ENCODE data around the gene DSTN. TPM values are rescaled to one million over a fixed set of nuclear protein-coding genes. Genes with fewer than 3 reads are reported as not detected.
A peak's percentile ranks its signal among the peaks of the same experiment; 100 is the strongest.

The DSTN gene
- total and polyA plus RNA-seq, 9 donors, result 162 to 1,033 (median 324) TPM

DNA sequence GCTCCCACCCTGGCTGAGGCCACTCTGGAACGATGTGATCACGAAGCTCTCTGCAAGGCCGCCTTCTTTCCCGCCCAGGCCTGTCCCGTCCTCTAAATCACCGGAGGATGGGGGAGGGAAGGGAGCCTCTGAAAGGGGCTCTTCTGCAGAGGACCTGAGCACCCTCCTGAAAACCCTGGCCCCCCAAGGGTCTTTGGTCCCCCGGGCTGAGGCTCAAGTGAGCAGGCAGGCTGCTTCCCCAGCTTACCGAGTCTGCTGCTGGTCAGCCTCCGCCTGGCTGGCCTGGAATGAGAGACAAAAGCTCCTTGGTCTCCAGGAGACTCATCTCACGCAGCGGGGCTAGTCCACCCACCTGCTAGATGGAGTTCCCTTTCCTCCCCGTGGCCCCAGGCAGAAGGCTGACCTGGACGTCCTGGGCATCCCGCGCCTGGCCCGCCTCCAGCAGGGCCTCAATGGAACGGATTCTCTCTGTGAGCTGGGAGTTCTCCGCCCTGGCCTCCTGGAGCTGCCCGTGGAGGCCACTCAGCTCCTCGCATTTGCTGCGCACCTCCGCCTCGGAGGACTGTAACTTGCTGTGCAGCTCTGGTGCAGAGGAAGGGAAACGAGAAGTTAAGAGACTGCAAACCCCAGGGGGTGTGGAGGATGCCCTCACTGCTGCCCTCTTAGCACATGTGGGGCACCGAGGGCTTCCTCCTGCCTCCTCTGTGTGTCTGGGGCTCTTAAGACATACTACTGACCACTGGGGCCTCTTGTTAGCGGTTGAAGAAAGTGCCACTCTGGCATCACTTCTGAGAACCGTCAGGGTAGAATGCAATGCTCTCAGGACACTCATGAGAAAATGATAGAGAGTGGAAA, 57.5 kb downstream of the DSTN start:
- intact Hi-C loops (cut with DNase I), result no loop called here
- Histone ChIP-seq H3K27ac (no peak overlapping the region), H3K4me3 (no peak overlapping the region), H3K27me3 (no peaks in the 10 kb centered on the region), H3K36me3 (no peaks in the 10 kb centered on the region), H3K9me3 (no peaks in the 10 kb centered on the region), H3K4me1 (ENCODE audit: insufficient read depth) (no peaks in the 10 kb centered on the region)
- peak in 3 of 5 donors; percentile 23 to 30 (median 23) for DNase-seq
- 73 to 80% (median 80%) methylated on average over 24 to 27 of the region's 27 CpGs for WGBS, 3 donors
- TF ChIP-seq POLR2A (IDR thresholded peaks at IDR 0.05) (no peak), EP300 (IDR thresholded peaks at IDR 0.05) (no peak)
- TF ChIP-seq, protein P1, sequence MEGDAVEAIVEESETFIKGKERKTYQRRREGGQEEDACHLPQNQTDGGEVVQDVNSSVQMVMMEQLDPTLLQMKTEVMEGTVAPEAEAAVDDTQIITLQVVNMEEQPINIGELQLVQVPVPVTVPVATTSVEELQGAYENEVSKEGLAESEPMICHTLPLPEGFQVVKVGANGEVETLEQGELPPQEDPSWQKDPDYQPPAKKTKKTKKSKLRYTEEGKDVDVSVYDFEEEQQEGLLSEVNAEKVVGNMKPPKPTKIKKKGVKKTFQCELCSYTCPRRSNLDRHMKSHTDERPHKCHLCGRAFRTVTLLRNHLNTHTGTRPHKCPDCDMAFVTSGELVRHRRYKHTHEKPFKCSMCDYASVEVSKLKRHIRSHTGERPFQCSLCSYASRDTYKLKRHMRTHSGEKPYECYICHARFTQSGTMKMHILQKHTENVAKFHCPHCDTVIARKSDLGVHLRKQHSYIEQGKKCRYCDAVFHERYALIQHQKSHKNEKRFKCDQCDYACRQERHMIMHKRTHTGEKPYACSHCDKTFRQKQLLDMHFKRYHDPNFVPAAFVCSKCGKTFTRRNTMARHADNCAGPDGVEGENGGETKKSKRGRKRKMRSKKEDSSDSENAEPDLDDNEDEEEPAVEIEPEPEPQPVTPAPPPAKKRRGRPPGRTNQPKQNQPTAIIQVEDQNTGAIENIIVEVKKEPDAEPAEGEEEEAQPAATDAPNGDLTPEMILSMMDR (IDR thresholded peaks at IDR 0.05), result no peak

DNA sequence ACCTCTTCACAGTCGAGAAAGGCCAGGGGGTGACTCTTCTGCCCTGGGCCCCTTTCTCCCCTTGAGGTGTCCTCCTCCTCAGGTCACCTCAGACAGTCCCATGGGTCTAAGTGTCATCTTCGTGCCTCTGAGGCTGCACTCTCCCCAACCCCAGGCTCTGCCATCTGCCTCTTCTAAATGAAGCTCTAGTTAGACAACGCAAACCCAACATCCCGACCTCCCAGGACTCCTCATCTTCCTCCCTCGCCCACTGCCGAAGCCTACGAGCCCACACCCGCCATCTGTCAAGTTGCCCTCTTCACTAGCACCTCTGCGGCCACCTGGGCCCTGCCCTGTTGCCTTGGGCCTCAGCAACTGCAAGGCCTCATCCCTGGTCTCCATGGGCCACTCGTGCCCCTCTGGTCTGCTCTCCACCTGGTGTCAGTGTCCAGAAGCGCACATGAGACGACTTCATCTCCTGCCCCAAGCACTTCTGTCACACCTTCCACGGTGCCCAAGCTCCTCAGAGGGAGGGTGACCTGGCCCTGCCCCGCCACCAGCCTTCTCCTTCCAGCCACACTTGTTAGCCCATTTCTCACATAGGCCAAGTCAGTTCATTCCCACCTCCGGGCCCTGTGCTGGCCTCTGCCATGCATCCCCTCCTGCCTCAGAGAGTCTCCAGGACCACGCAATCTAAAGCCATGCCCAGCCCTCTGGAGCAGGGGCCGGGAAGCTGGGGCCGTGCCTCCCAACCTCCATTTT, 58.4 kb downstream of the DSTN start:
- WGBS, 3 donors, result 86 to 89% (median 87%) methylated on average over 18 of the region's 18 CpGs
- TF ChIP-seq, protein P1 (IDR thresholded peaks at IDR 0.05), result no peak
- TF ChIP-seq EP300 (IDR thresholded peaks at IDR 0.05) (no peak), POLR2A (IDR thresholded peaks at IDR 0.05) (no peak)
- intact Hi-C loops (cut with DNase I), result no loop called here
- Histone ChIP-seq H3K4me3 (no peak overlapping the region), H3K4me1 (ENCODE audit: insufficient read depth) (no peaks in the 10 kb centered on the region), H3K36me3 (no peaks in the 10 kb centered on the region), H3K27ac (no peak overlapping the region), H3K9me3 (no peaks in the 10 kb centered on the region), H3K27me3 (no peaks in the 10 kb centered on the region)
- peak in 3 of 5 donors; percentile 21 to 31 (median 21) for DNase-seq

DNA sequence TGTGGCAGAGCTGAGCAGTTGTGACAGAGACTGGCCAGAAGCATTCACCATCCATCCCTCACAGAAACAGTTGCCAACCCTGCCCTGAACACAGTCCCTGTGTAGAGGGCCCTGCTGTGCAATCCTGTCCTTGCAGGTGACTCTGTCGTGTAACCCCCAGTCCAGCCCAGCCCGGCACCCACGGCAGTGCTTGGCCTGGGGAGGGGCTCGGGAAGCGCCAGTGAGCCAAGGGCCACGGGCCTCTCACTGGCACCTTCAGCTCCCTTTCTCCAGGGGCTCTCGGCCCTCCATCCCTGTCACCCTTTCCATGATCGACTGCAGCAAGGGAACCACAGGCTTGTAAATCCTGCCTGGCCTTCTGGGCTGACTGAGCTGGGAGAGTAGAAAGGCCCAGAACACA, 59.1 kb downstream of the DSTN start:
- no peaks in the 10 kb centered on the region for H3K27me3 ChIP-seq
- H3K4me3 ChIP-seq, result no peak overlapping the region
- no peak overlapping the region for H3K27ac ChIP-seq
- no peaks in the 10 kb centered on the region for H3K9me3 ChIP-seq
- peaks cover 3% of the 10 kb centered on the region for H3K4me1 ChIP-seq (ENCODE audit: insufficient read depth)
- intact Hi-C loops (cut with DNase I), result no loop called here
- H3K36me3 ChIP-seq, result no peaks in the 10 kb centered on the region
- WGBS, 3 donors, result 84 to 94% (median 86%) methylated on average over 8 of the region's 8 CpGs
- DNase-seq, result peak in 2 of 5 donors; percentile 13 to 19
- TF ChIP-seq, protein P1 (IDR thresholded peaks at IDR 0.05), result no peak
- TF ChIP-seq POLR2A (IDR thresholded peaks at IDR 0.05) (no peak), EP300 (IDR thresholded peaks at IDR 0.05) (no peak)

DNA sequence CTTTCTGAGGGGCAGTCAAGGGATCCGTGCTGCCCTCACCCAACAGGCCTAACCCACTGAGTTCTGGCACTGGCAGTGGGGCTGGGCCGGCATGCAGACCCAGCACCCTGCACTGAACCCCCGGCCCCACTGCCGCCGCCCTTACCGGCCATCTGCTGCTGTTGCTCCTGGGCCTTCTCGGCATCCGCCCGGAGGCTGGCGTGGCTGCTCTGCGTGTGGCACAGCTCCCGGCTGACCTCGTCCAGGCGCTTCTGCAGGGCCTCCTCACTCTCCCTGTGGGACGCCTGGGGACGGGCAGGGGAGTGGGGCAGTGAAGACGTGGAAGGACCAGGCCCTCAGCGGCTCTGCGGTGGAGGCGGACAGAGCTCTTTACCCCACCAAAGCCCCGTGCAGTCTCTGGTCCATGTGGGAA, 59.8 kb downstream of the DSTN start:
- TF ChIP-seq, protein P1 (IDR thresholded peaks at IDR 0.05), result no peak
- TF ChIP-seq POLR2A (IDR thresholded peaks at IDR 0.05) (no peak), EP300 (IDR thresholded peaks at IDR 0.05) (no peak)
- H3K36me3 ChIP-seq, result no peaks in the 10 kb centered on the region
- 87 to 92% (median 92%) methylated on average over 21 of the region's 21 CpGs for WGBS, 3 donors
- H3K27me3 ChIP-seq, result no peaks in the 10 kb centered on the region
- intact Hi-C loops (cut with DNase I), result no loop called here
- H3K27ac ChIP-seq, result no peak overlapping the region
- H3K4me3 ChIP-seq, result no peak overlapping the region
- H3K9me3 ChIP-seq, result no peaks in the 10 kb centered on the region
- H3K4me1 ChIP-seq (ENCODE audit: insufficient read depth), result peaks cover 9% of the 10 kb centered on the region
- DNase-seq, result no peak
